AG08396 (cell line): Measurements from ENCODE around the gene AFAP1L2.

Experiments used
- DNase-seq: peaks from one replicate; pipeline ENCODE4 v3.0.0; 2012; ENCODE audit warnings: low spot score, mixed read lengths

The AFAP1L2 gene

GRCh38 chr10:114391599-114391998 is 12.7 kb downstream of the AFAP1L2 start:
- DNase-seq = no peak

- DNase-seq = peak; percentile 47
Measured at GRCh38 chr10:114389426-114389825, 14.9 kb downstream of the AFAP1L2 start.

- no peak for DNase-seq
Measured at GRCh38 chr10:114388275-114388674, 16.0 kb downstream of the AFAP1L2 start.

- DNase-seq = no peak
Measured at GRCh38 chr10:114387784-114388183, 16.5 kb downstream of the AFAP1L2 start.

- DNase-seq = no peak
Measured at GRCh38 chr10:114386452-114386851, 17.9 kb downstream of the AFAP1L2 start.

GRCh38 chr10:114385557-114385956 is 18.7 kb downstream of the AFAP1L2 start:
- no peak for DNase-seq

GRCh38 chr10:114384601-114385000 is 19.7 kb downstream of the AFAP1L2 start:
- DNase-seq = no peak

- DNase-seq = no peak
Measured at GRCh38 chr10:114384181-114384580, 20.1 kb downstream of the AFAP1L2 start.

GRCh38 chr10:114380797-114381196 is 23.5 kb downstream of the AFAP1L2 start:
- DNase-seq = no peak

GRCh38 chr10:114380060-114380459 is 24.2 kb downstream of the AFAP1L2 start:
- DNase-seq = no peak

- no peak for DNase-seq
Measured at GRCh38 chr10:114379631-114380041, 24.7 kb downstream of the AFAP1L2 start.

- DNase-seq = no peak
Measured at GRCh38 chr10:114376523-114376922, 27.8 kb downstream of the AFAP1L2 start.

- no peak for DNase-seq
Measured at GRCh38 chr10:114375047-114375446, 29.3 kb downstream of the AFAP1L2 start.

GRCh38 chr10:114374053-114374791 is 30.1 kb downstream of the AFAP1L2 start:
- DNase-seq = no peak

GRCh38 chr10:114373631-114374030 is 30.7 kb downstream of the AFAP1L2 start:
- DNase-seq = no peak

GRCh38 chr10:114372995-114373394 is 31.3 kb downstream of the AFAP1L2 start:
- no peak for DNase-seq

- DNase-seq = no peak
Measured at GRCh38 chr10:114372179-114372578, 32.1 kb downstream of the AFAP1L2 start.

GRCh38 chr10:114370966-114371365 is 33.3 kb downstream of the AFAP1L2 start:
- no peak for DNase-seq

GRCh38 chr10:114370199-114370598 is 34.1 kb downstream of the AFAP1L2 start:
- no peak for DNase-seq

GRCh38 chr10:114368057-114368391 is 36.3 kb downstream of the AFAP1L2 start:
- no peak for DNase-seq

- DNase-seq = no peak
Measured at GRCh38 chr10:114367351-114368056, 36.8 kb downstream of the AFAP1L2 start.

- no peak for DNase-seq
Measured at GRCh38 chr10:114364726-114365125, 39.6 kb downstream of the AFAP1L2 start.

- DNase-seq = no peak
Measured at GRCh38 chr10:114363745-114364454, 40.4 kb downstream of the AFAP1L2 start.
